ENCODE measurements around the gene PDLIM7. TPM values are rescaled to one million over a fixed set of nuclear protein-coding genes. Genes with fewer than 3 reads are reported as not detected.

Gene PDLIM7
- total and polyA plus RNA-seq, 2 of the 4 experiments (the other 2 are of a cell fraction), result 70.4 to 534 TPM

DNA sequence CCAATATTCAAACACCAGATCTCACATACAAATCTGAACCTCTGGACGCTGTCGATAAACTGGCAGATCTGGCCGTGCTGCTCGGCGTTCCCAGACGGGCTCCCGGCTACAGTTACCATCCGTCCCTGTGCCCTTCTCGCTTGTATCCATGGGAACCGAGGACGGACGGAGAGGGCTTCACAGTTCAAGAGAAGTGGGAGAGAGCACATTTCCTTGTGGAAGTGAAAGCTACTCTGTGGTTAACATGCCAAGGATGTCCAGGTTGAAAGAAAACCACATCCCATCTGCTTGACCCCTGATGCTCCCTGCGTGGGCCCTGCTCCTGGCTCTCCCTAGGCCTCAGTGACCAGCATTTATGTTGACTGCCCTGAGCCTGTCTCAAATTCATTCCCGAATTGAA, 17.6 kb downstream of the PDLIM7 start:
- ChIA-PET POLR2A (ENCODE audit: unreplicated experiment) (interaction anchor here (0.6 kb wide), 1 partner anchor 499 kb away, joined by 3 read pairs; no protein-coding TSS in a partner anchor), CTCF (no interaction called here)
- Histone ChIP-seq H3K18ac (ENCODE audit: low read depth, low read length) (no peak overlapping the region), H3K9me1 (ENCODE audit: insufficient read depth, low read length) (peaks cover 18% of the 10 kb centered on the region; the same call in 1 of the 2 replicates), H2AK9ac (replicated peaks; ENCODE audit: low read depth, low read length, poor library complexity) (peak overlapping the region; percentile 0), H2BK5ac (ENCODE audit: low read depth, low read length, poor library complexity, severe bottlenecking) (no peak overlapping the region), H3K56ac (ENCODE audit: extremely low read depth, insufficient read depth, low read length) (no peak overlapping the region), H3K27ac (ENCODE audit: insufficient read depth, low read length) (peak overlapping the region; percentile 5; the same call in 1 of the 2 replicates), H3K4ac (ENCODE audit: low read depth, low read length) (peak overlapping the region; percentile 9; the same call in 1 of the 2 replicates), H2BK120ac (ENCODE audit: low read depth, low read length) (no peak overlapping the region), H2AK5ac (ENCODE audit: low read depth, low read length) (peak overlapping the region; percentile 10; the same call in 1 of the 2 replicates), H3K4me1 (ENCODE audit: control insufficient read depth, insufficient read depth, low read length) (peaks cover 25% of the 10 kb centered on the region), H3K4me3 (ENCODE audit: insufficient read depth, low read depth, low read length) (no peak overlapping the region), H3K9me3 (ENCODE audit: control insufficient read depth, insufficient read depth, low read length) (no peaks in the 10 kb centered on the region), H4K8ac (ENCODE audit: low read depth in 2 of 2, low read length in 2 of 2) (peak overlapping the region in 1 of 2 experiments; percentile 7; a peak in 1 of 4 replicates), H3K79me1 (ENCODE audit: low read depth in 1 of 2, low read length in 2 of 2) (peaks cover 11 to 36% of the 10 kb centered on the region in 2 experiments), H4K5ac (ENCODE audit: low read depth, low read length) (no peak overlapping the region), H4K20me1 (ENCODE audit: insufficient read depth, low read length) (peaks cover 67% of the 10 kb centered on the region), H3K23ac (ENCODE audit: low read depth, low read length) (no peak overlapping the region; the same call in 1 of the 2 replicates), H4K91ac (ENCODE audit: insufficient read depth, low read depth, low read length) (no peak overlapping the region), H3K4me2 (ENCODE audit: low read depth, low read length) (no peak overlapping the region), H2BK20ac (ENCODE audit: low read depth, low read length) (no peak overlapping the region), H2BK15ac (ENCODE audit: low read depth, low read length) (no peak overlapping the region), H3K27me3 (ENCODE audit: control insufficient read depth, insufficient read depth, low read length) (no peaks in the 10 kb centered on the region), H3K9ac (ENCODE audit: low read depth, low read length) (no peak overlapping the region), H2AFZ (replicated peaks; ENCODE audit: low read length, poor library complexity) (no peak overlapping the region), H3K36me3 (ENCODE audit: control insufficient read depth, insufficient read depth, low read length) (peaks cover 44% of the 10 kb centered on the region), H3K14ac (replicated peaks; ENCODE audit: low read depth, low read length) (no peak overlapping the region)
- dilution Hi-C loops (cut with HindIII; ENCODE audit: low sequenced_read_pairs, unreplicated experiment) (no loop called here), in situ Hi-C loops (cut with MboI; ENCODE audit: low sequenced_read_pairs) (no loop called here), intact Hi-C loops (cut with micrococcal nuclease) (no loop called here)
- ATAC-seq (ENCODE audit: low read depth) (no peak), DNase-seq (peak; percentile 71)
- no peak for TF ChIP-seq MAFK (IDR thresholded peaks at IDR 0.05; ENCODE audit: low read depth, low read length)
- TF ChIP-seq NFE2L2 (IDR thresholded peaks at IDR 0.05; ENCODE audit: low read depth, low read length), result no peak
- TF ChIP-seq, protein P1, sequence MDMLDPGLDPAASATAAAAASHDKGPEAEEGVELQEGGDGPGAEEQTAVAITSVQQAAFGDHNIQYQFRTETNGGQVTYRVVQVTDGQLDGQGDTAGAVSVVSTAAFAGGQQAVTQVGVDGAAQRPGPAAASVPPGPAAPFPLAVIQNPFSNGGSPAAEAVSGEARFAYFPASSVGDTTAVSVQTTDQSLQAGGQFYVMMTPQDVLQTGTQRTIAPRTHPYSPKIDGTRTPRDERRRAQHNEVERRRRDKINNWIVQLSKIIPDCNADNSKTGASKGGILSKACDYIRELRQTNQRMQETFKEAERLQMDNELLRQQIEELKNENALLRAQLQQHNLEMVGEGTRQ (IDR thresholded peaks at IDR 0.05; ENCODE audit: low read depth, low read length), result no peak
- no TSS peak for BruUV-seq (replicated peaks)
- 50% methylated on average over 1 of the region's 14 CpGs; no CpG with 5 or more reads in 1 of the 2 experiments for WGBS, 2 experiments (ENCODE audit: extremely low coverage in 2 of 2, insufficient read length in 1 of 2)

All from IMR-90 (cell line).